PC-3 (cell line): ENCODE measurements around the gene UGT2B10. TPM values are rescaled to one million over a fixed set of nuclear protein-coding genes. Genes with fewer than 3 reads are reported as not detected.
A peak's percentile ranks its signal among the peaks of the same experiment; 100 is the strongest.

Source experiments
- ATAC-seq: fragments of 200-7000 bp; cut with Tn5 transposase; 2 replicates; pipeline ENCODE4 v1.9.1; 2020; ENCODE audit warnings: mild to moderate bottlenecking, moderate library complexity
- BruUV-seq: library from RNA; stranded (reverse); fragments of 400-500 nt; replicated peaks from 2 replicates; lab custom pipeline; 2021; lab: Mats Ljungman, UMichigan
- CTCF ChIA-PET: fragments of 300-600 bp; sonication (Branson Sonifier 250); formaldehyde crosslinking; loops from one replicate; lab custom pipeline; 2022; ENCODE audit warnings: antibody characterized with exemption; lab: Charles Lee
- POLR2A ChIA-PET: fragments of 300-600 bp; sonication (Branson Sonifier 250); formaldehyde crosslinking; loops from one replicate; lab custom pipeline; 2022; ENCODE audit warnings: antibody characterized with exemption; ENCODE audit not compliant: unreplicated experiment; lab: Charles Lee
- DNase-seq: peaks from one replicate; pipeline ENCODE4 v3.0.0-alpha.2; 2015
- H2AFZ ChIP-seq: fragments of 300-600 bp; sonication (generic); 2 replicates; pipeline ENCODE4 v1.6.0; 2016; ENCODE audit warnings: antibody characterized with exemption, low read length
- H3F3A ChIP-seq: fragments of 300-600 bp; sonication (generic); one replicate; pipeline ENCODE4 v1.6.0; 2017; ENCODE audit warnings: antibody characterized with exemption, low read length, control low read depth, mild to moderate bottlenecking; ENCODE audit not compliant: unreplicated experiment
- H3K27ac ChIP-seq: fragments of 300-600 bp; sonication (generic); 2 replicates; pipeline ENCODE4 v1.5.1; 2016; ENCODE audit warnings: mild to moderate bottlenecking, low read length
- H3K27me3 ChIP-seq: fragments of 300-600 bp; sonication (generic); 2 replicates; pipeline ENCODE4 v1.6.1; 2016; ENCODE audit warnings: low read length, mixed read lengths
- H3K36me3 ChIP-seq: fragments of 300-600 bp; sonication (generic); 2 replicates; pipeline ENCODE4 v1.6.1; 2016; ENCODE audit warnings: low read depth, mixed run types, low read length, mixed read lengths
- H3K4me1 ChIP-seq: fragments of 300-600 bp; sonication (generic); 2 replicates; pipeline ENCODE4 v1.5.1; 2016; ENCODE audit warnings: low read length; ENCODE audit not compliant: insufficient read depth
- H3K4me2 ChIP-seq: fragments of 300-600 bp; sonication (generic); 2 replicates; pipeline ENCODE4 v1.6.0; 2016; ENCODE audit warnings: low read length
- H3K4me3 ChIP-seq: fragments of 300-600 bp; sonication (generic); 2 replicates; pipeline ENCODE4 v1.5.1; 2016; ENCODE audit warnings: mild to moderate bottlenecking, low read length, mixed read lengths
- H3K79me2 ChIP-seq: fragments of 300-600 bp; sonication (generic); 2 replicates; pipeline ENCODE4 v1.6.1; 2017; ENCODE audit warnings: low read length, mixed read lengths
- H3K9ac ChIP-seq: fragments of 300-600 bp; sonication (generic); 2 replicates; pipeline ENCODE4 v1.6.0; 2016; ENCODE audit warnings: mild to moderate bottlenecking, low read length
- H3K9me2 ChIP-seq: fragments of 300-600 bp; sonication (generic); replicated peaks from 2 replicates; pipeline ENCODE4 v1.6.1; 2016; ENCODE audit warnings: mixed run types, low read length, mixed read lengths
- H3K9me3 ChIP-seq: fragments of 300-600 bp; sonication (generic); 2 replicates; pipeline ENCODE4 v1.6.1; 2016; ENCODE audit warnings: low read length, mixed read lengths
- H4K20me1 ChIP-seq: fragments of 300-600 bp; sonication (generic); 2 replicates; pipeline ENCODE4 v1.6.1; 2016; ENCODE audit warnings: low read length, mixed read lengths
- EZH2 ChIP-seq: fragments of 300-600 bp; sonication (generic); IDR thresholded peaks from one replicate; pipeline ENCODE4 v1.6.1; 2017; ENCODE audit warnings: antibody characterized with exemption, mild to moderate bottlenecking, low read length; ENCODE audit not compliant: unreplicated experiment
- EZH2phosphoT487 ChIP-seq: fragments of 300-600 bp; sonication (generic); IDR thresholded peaks from 2 replicates; pipeline ENCODE4 v1.6.1; 2018; ENCODE audit warnings: mild to moderate bottlenecking, antibody characterized with exemption, low read length, borderline replicate concordance
- intact Hi-C: fragments of 100-400 bp; cut with micrococcal nuclease; formaldehyde crosslinking; loops from 2 replicates; pipeline ENCODE4 v1.9.0; 2023
- total RNA-seq: library from RNA; depleted of rRNA; stranded (reverse); fragments of >200 nt; gene quantifications from 2 replicates; pipeline ENCODE4 v1.2.3, GENCODE V29; 2014
- TF ChIP-seq, protein P1 (sequence below): fragments of 300-600 bp; sonication (generic); conservative IDR thresholded peaks from 2 replicates; pipeline ENCODE4 v1.5.1; 2017; ENCODE audit warnings: antibody characterized with exemption, low read depth, mild to moderate bottlenecking, low read length

The UGT2B10 gene
- total RNA-seq, 1 experiment from 2014 or later, result not detected

- H4K20me1 ChIP-seq, result no peaks in the 10 kb centered on the region
- ChIA-PET POLR2A (interaction anchor here (0.7 kb wide), 1 partner anchor 152 kb away, joined by 5 read pairs; no protein-coding TSS in a partner anchor), CTCF (no interaction called here)
- H3K9me3 ChIP-seq, result no peaks in the 10 kb centered on the region
- no peak overlapping the region for H3K9ac ChIP-seq
- H3K4me1 ChIP-seq, result peaks cover 21% of the 10 kb centered on the region
- intact Hi-C loops, result loop anchor here (2.0 to 10.0 kb wide), 2 partner anchors 117 to 211 kb away; no protein-coding TSS in a partner anchor
- H3K9me2 ChIP-seq, result no peaks in the 10 kb centered on the region
- no peaks in the 10 kb centered on the region for H3F3A ChIP-seq
- TF ChIP-seq, protein P1, sequence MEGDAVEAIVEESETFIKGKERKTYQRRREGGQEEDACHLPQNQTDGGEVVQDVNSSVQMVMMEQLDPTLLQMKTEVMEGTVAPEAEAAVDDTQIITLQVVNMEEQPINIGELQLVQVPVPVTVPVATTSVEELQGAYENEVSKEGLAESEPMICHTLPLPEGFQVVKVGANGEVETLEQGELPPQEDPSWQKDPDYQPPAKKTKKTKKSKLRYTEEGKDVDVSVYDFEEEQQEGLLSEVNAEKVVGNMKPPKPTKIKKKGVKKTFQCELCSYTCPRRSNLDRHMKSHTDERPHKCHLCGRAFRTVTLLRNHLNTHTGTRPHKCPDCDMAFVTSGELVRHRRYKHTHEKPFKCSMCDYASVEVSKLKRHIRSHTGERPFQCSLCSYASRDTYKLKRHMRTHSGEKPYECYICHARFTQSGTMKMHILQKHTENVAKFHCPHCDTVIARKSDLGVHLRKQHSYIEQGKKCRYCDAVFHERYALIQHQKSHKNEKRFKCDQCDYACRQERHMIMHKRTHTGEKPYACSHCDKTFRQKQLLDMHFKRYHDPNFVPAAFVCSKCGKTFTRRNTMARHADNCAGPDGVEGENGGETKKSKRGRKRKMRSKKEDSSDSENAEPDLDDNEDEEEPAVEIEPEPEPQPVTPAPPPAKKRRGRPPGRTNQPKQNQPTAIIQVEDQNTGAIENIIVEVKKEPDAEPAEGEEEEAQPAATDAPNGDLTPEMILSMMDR, result no peak
- TF ChIP-seq EZH2 (no peak), EZH2phosphoT487 (no peak)
- no peaks in the 10 kb centered on the region for H3K36me3 ChIP-seq
- BruUV-seq, result no TSS peak
- no peaks in the 10 kb centered on the region for H3K27me3 ChIP-seq
- ATAC-seq (no peak), DNase-seq (no peak)
- H2AFZ ChIP-seq, result peak overlapping the region; percentile 49
- H3K4me2 ChIP-seq, result peak overlapping the region; percentile 60; the same call in 1 of the 2 replicates
- H3K4me3 ChIP-seq, result no peak overlapping the region
- H3K79me2 ChIP-seq, result no peaks in the 10 kb centered on the region
- H3K27ac ChIP-seq, result peak overlapping the region; percentile 42
Measured at GRCh38 chr4:68865760-68866159, 50.0 kb downstream of the UGT2B10 start.

DNA sequence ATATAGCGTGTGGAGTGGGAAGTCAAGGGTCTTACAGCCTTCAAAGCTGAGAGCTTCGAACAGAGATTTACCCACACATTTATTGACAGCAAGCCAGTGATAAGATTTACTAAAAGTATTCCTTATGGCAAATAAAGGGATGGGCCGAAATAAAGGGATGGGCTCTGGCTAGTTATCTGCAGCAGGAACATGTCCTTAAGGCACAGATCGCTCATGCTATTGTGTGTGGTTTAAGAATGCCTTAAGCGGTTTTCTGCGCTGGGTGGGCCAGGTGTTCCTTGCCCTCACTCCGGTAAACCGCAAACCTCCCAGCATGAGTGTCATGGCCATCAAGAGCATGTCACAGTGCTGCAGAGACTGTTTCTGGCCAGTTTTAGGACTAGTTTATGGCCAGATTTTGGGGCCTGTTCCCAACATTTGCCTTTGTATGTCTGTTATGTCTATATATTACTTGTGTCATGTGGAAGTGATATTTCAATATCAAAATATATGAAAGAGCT is 53.5 kb downstream of the UGT2B10 start:
- Histone ChIP-seq H3K36me3 (no peaks in the 10 kb centered on the region), H3K4me1 (peaks cover 34% of the 10 kb centered on the region), H4K20me1 (no peaks in the 10 kb centered on the region), H3K9ac (no peak overlapping the region), H3K4me3 (no peak overlapping the region), H3F3A (no peaks in the 10 kb centered on the region), H3K27me3 (no peaks in the 10 kb centered on the region), H3K9me2 (no peaks in the 10 kb centered on the region), H3K4me2 (no peak overlapping the region), H2AFZ (no peak overlapping the region), H3K9me3 (no peaks in the 10 kb centered on the region), H3K79me2 (no peaks in the 10 kb centered on the region), H3K27ac (no peak overlapping the region)
- no peak for DNase-seq
- BruUV-seq, result no TSS peak
- no peak for TF ChIP-seq EZH2
- no peak for TF ChIP-seq EZH2phosphoT487
- TF ChIP-seq, protein P1, result no peak
- intact Hi-C loops, result loop anchor here (10.0 kb wide), 1 partner anchor 215 kb away; no protein-coding TSS in a partner anchor
- POLR2A ChIA-PET, result no interaction called here
- CTCF ChIA-PET, result no interaction called here
- no peak for ATAC-seq
